HL-60 (cell line): ENCODE results near the gene PIK3CB.

ENCODE experiments used
- DNase-seq, 2 experiments: peaks; one replicate each; pipeline ENCODE4 v3.0.0-alpha.2; 2010 to 2020; ENCODE audit warnings: low read depth in 1 of 2, low spot score in 1 of 2
- H3K27ac ChIP-seq: fragments of 250-450 bp; sonication (Bioruptor Pico); replicated peaks from 2 replicates; pipeline ENCODE4 v1.5.1; 2020; ENCODE audit warnings: mild to moderate bottlenecking, moderate library complexity
- H3K27me3 ChIP-seq: fragments of 250-450 bp; sonication (Bioruptor Pico); 2 replicates; pipeline ENCODE4 v1.5.1; 2021; ENCODE audit warnings: mild to moderate bottlenecking, moderate library complexity; ENCODE audit not compliant: insufficient read depth, poor library complexity, severe bottlenecking
- H3K4me3 ChIP-seq: replicated peaks from 2 replicates; pipeline ENCODE4 v1.5.1; 2011; ENCODE audit warnings: mild to moderate bottlenecking, control low read depth, low read length; ENCODE audit not compliant: insufficient read depth
- CTCF ChIP-seq: IDR thresholded peaks from one replicate; pipeline ENCODE4 v1.5.1; 2011; ENCODE audit warnings: low read length, control low read depth, inconsistent platforms; ENCODE audit not compliant: insufficient read depth
- GABPA ChIP-seq: IDR thresholded peaks from 2 replicates; pipeline ENCODE4 v1.6.1; 2012; ENCODE audit warnings: low read depth
- POLR2AphosphoS5 ChIP-seq: IDR thresholded peaks from 2 replicates; pipeline ENCODE4 v1.6.1; 2012; ENCODE audit warnings: low read depth
- REST ChIP-seq: IDR thresholded peaks from 2 replicates; pipeline ENCODE4 v1.6.1; 2012; ENCODE audit warnings: low read depth; ENCODE audit not compliant: insufficient replicate concordance
- SPI1 ChIP-seq: IDR thresholded peaks from 2 replicates; pipeline ENCODE4 v1.6.1; 2012; ENCODE audit warnings: low read depth, mild to moderate bottlenecking, borderline replicate concordance

Gene PIK3CB

GRCh38 chr3:138761002-138761401 lies 73.7 kb downstream of the PIK3CB start:
- no peak for TF ChIP-seq POLR2AphosphoS5
- no peaks in the 10 kb centered on the region for H3K27me3 ChIP-seq
- H3K27ac ChIP-seq = no peak overlapping the region
- no peak for DNase-seq
- H3K4me3 ChIP-seq = no peak overlapping the region

- no peaks in the 10 kb centered on the region for H3K27me3 ChIP-seq
- TF ChIP-seq GABPA = no peak
- no peak for TF ChIP-seq SPI1
- TF ChIP-seq POLR2AphosphoS5 = no peak
- TF ChIP-seq CTCF = no peak
- TF ChIP-seq REST = no peak
- no peak for DNase-seq
- no peak overlapping the region for H3K4me3 ChIP-seq
- no peak overlapping the region for H3K27ac ChIP-seq
Measured at GRCh38 chr3:138748190-138748589, 86.5 kb downstream of the PIK3CB start.

- H3K27me3 ChIP-seq = no peaks in the 10 kb centered on the region
- TF ChIP-seq CTCF (no peak), GABPA (no peak), SPI1 (no peak), REST (no peak), POLR2AphosphoS5 (no peak)
- no peak overlapping the region for H3K4me3 ChIP-seq
- no peak overlapping the region for H3K27ac ChIP-seq
- no peak for DNase-seq
Measured at GRCh38 chr3:138747225-138747624, 87.5 kb downstream of the PIK3CB start.

GRCh38 chr3:138740072-138740471 lies 94.7 kb downstream of the PIK3CB start:
- no peak overlapping the region for H3K27ac ChIP-seq
- no peak for TF ChIP-seq POLR2AphosphoS5
- no peak for TF ChIP-seq REST
- TF ChIP-seq GABPA = no peak
- TF ChIP-seq SPI1 = no peak
- TF ChIP-seq CTCF = no peak

More at GRCh38 chr3:138740072-138740471, 94.7 kb downstream of the PIK3CB start:
- DNase-seq = no peak
- no peak overlapping the region for H3K4me3 ChIP-seq
- no peaks in the 10 kb centered on the region for H3K27me3 ChIP-seq
